BLaER1 (cell line): ENCODE data around the gene WRNIP1.

Experiments
- H3K27ac ChIP-seq: shearing (Covaris generic); formaldehyde crosslinking; 2 replicates; pipeline ENCODE4 v1.8.1; 2022
- H3K27me3 ChIP-seq: shearing (Covaris generic); formaldehyde crosslinking; 2 replicates; pipeline ENCODE4 v1.8.1; 2022
- H3K36me3 ChIP-seq: shearing (Covaris generic); formaldehyde crosslinking; 2 replicates; pipeline ENCODE4 v1.8.1; 2022
- H3K4me1 ChIP-seq: shearing (Covaris generic); formaldehyde crosslinking; 2 replicates; pipeline ENCODE4 v1.8.1; 2022
- H3K4me2 ChIP-seq: shearing (Covaris generic); formaldehyde crosslinking; 2 replicates; pipeline ENCODE4 v1.8.1; 2022
- H3K4me3 ChIP-seq: shearing (Covaris generic); formaldehyde crosslinking; 2 replicates; pipeline ENCODE4 v1.8.1; 2022
- H3K9ac ChIP-seq: shearing (Covaris generic); formaldehyde crosslinking; 2 replicates; pipeline ENCODE4 v1.8.1; 2022
- H3K9me3 ChIP-seq: shearing (Covaris generic); formaldehyde crosslinking; 2 replicates; pipeline ENCODE4 v1.8.1; 2022
- H4K20me1 ChIP-seq: shearing (Covaris generic); formaldehyde crosslinking; 2 replicates; pipeline ENCODE4 v1.8.1; 2022
- Cebpa-rat ChIP-seq: shearing (Covaris generic); IDR thresholded peaks from 2 replicates; pipeline ENCODE4 v1.8.1; 2022

WRNIP1 gene

DNA sequence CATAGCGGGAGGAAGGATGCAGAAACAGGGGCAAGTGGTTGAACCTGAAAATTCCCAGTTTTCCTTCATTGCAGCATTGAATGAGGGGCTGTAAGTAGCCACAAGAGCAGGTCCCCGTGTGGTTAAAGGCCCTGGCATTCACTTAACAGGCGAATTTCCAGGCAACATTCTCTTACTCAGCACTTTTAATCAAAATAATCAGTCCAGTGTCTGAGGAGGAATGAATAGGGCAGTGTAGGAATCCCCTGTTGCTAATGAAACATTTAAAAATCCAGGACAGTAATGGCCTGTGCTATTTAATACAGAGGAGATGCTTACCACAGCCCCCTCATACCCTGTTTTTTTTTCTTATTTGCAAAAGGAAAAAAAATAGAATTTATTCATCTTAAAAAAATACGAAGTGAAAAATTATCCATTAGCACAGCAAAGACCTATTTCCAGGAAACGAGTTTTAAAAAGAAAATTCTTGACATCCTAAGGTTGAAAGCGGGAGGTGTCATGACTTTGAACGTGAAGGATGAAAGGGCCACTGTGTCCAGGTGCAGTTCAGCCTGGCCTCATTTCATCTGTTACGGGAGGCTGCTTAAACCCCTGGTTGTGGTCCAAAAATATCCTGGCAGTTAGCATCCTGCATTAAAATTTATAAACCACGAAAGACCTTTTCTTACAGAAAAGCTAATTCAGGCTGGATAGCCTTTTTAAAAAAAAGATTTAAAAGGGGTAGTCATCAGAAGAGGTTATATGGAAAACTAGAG, 34.7 kb upstream of the WRNIP1 start:
- Histone ChIP-seq H3K4me2 (peak overlapping the region; percentile 58), H4K20me1 (no peaks in the 10 kb centered on the region)

DNA sequence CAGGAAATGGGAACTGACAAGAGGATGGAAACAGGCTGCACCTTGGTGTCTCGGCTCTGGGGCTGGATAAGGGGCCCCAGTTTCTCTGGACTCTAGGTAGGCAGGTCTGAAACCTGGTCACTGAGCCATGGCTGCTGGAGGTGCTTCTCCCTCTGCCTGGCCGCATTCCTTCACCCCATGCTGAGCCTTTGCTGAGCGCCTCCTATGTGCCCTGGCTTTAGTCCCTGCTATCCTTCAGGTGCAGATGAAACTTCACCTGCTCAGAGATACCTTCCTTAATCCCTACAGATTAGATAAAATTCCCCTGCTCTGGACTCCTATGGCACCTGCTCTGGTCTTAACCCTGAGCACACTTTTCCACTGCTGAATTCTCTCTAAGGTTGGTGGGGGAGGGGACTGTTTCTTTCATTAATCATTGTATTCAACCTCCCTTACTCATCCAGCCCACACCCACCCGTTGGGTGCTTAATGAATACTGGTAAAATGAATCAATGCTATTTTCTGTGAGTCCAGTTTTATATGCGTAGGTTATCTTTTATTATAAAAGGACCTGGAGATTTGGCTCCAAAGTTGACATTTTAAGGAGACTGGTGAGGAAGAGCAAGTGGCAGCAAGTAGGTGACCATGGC, 33.8 kb upstream of the WRNIP1 start:
- Histone ChIP-seq H3K4me2 (peak overlapping the region; percentile 58), H4K20me1 (no peaks in the 10 kb centered on the region), H3K36me3 (no peaks in the 10 kb centered on the region), H3K9me3 (peaks cover 14% of the 10 kb centered on the region; the same call in 1 of the 2 replicates), H3K4me1 (peaks cover 58% of the 10 kb centered on the region), H3K27ac (no peak overlapping the region), H3K27me3 (no peaks in the 10 kb centered on the region), H3K9ac (no peak overlapping the region), H3K4me3 (no peak overlapping the region)
- TF ChIP-seq Cebpa-rat, result no peak

More for the DNA sequence above, 34.7 kb upstream of the WRNIP1 start:
- H3K27ac ChIP-seq, result no peak overlapping the region
- H3K9ac ChIP-seq, result 0 out of 2 replicates have a peak overlapping the region, but pooled peaks have one; percentile 6
- no peak overlapping the region for H3K4me3 ChIP-seq
- peaks cover 49% of the 10 kb centered on the region for H3K4me1 ChIP-seq
- H3K27me3 ChIP-seq, result no peaks in the 10 kb centered on the region
- H3K36me3 ChIP-seq, result no peaks in the 10 kb centered on the region
- peaks cover 14% of the 10 kb centered on the region; the same call in 1 of the 2 replicates for H3K9me3 ChIP-seq
- TF ChIP-seq Cebpa-rat, result no peak

DNA sequence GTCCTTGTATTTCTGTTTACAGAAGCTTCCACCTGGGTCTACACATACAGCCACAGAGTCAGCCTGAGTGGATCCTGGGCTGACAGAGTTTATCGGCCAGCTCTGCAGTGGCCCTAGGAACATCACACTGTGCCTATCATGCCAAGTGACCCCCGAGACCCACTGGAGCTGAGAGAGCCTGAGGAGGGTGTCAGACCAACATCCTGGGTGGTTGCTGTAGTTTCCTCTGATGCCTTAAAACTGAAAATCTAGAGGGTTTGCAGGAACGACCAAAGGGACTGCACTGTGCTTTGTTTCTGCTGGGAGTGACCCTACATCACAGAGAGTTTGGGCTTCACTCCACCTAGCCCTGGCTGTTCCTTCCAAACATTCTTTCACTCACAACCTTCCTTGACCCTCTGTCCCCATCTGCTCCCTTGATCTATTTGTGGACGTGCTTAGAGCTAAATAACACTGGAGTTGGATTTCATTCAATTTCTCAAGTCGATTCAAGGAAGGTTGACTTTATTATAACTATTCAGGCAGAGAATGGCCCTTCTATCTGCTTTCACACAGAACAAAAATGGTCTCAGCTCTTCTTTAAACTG, 32.6 kb upstream of the WRNIP1 start:
- Histone ChIP-seq H3K27me3 (no peaks in the 10 kb centered on the region), H3K36me3 (no peaks in the 10 kb centered on the region), H3K4me1 (peaks cover 70% of the 10 kb centered on the region), H3K9me3 (peaks cover 14% of the 10 kb centered on the region; the same call in 1 of the 2 replicates), H3K27ac (no peak overlapping the region), H4K20me1 (no peaks in the 10 kb centered on the region), H3K4me3 (no peak overlapping the region), H3K4me2 (peak overlapping the region; percentile 44; the same call in 1 of the 2 replicates), H3K9ac (no peak overlapping the region)
- no peak for TF ChIP-seq Cebpa-rat

- no peak overlapping the region for H3K4me3 ChIP-seq
- no peak overlapping the region for H3K9ac ChIP-seq
- H3K9me3 ChIP-seq, result peaks cover 14% of the 10 kb centered on the region; the same call in 1 of the 2 replicates
- TF ChIP-seq Cebpa-rat, result no peak
- H3K4me2 ChIP-seq, result peak overlapping the region; percentile 44
- H3K4me1 ChIP-seq, result peaks cover 76% of the 10 kb centered on the region
- H3K27me3 ChIP-seq, result no peaks in the 10 kb centered on the region
- H4K20me1 ChIP-seq, result no peaks in the 10 kb centered on the region
- no peaks in the 10 kb centered on the region for H3K36me3 ChIP-seq
- peak overlapping the region; percentile 57 for H3K27ac ChIP-seq
Measured at GRCh38 chr6:2733324-2733723, 31.9 kb upstream of the WRNIP1 start.

DNA sequence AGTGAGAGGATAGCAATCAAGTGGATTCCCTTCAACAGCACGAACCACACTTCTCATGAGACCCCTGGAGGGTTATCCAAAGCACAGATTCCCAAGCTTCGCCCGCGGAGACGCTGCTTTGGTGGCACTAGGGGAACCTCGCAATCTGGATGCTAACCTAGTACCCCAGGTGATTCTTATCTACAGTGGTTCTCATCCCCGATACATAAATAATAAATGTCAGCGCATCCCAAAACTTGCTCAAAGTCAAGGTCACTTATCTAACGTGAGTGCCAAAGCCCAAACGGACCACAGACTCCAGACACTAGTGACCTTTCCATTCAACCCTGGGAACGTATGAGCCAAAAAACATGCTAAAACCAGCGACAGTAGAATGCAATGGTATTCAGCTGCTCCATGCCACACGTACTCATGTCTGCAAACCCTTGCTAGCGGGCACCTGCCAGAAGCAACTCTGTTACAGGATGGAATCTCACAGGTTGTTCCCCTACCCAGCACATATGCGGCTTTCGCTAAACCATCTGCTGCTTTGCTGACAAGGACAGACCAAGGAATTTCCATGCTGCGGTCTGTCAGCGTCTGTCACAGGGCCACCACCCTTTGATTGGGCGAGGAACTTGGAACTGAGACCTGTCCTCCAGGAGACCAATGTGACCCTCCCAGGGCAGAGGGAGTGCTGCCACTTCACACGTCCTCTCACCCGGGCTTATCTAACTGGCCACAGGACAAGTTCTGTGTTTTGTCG, 31.3 kb upstream of the WRNIP1 start:
- Histone ChIP-seq H3K9ac (no peak overlapping the region), H3K4me1 (peaks cover 82% of the 10 kb centered on the region), H4K20me1 (no peaks in the 10 kb centered on the region), H3K27ac (peak overlapping the region; percentile 57), H3K27me3 (no peaks in the 10 kb centered on the region), H3K9me3 (peaks cover 14% of the 10 kb centered on the region; the same call in 1 of the 2 replicates), H3K4me2 (peak overlapping the region; percentile 44), H3K36me3 (no peaks in the 10 kb centered on the region), H3K4me3 (no peak overlapping the region)
- no peak for TF ChIP-seq Cebpa-rat

DNA sequence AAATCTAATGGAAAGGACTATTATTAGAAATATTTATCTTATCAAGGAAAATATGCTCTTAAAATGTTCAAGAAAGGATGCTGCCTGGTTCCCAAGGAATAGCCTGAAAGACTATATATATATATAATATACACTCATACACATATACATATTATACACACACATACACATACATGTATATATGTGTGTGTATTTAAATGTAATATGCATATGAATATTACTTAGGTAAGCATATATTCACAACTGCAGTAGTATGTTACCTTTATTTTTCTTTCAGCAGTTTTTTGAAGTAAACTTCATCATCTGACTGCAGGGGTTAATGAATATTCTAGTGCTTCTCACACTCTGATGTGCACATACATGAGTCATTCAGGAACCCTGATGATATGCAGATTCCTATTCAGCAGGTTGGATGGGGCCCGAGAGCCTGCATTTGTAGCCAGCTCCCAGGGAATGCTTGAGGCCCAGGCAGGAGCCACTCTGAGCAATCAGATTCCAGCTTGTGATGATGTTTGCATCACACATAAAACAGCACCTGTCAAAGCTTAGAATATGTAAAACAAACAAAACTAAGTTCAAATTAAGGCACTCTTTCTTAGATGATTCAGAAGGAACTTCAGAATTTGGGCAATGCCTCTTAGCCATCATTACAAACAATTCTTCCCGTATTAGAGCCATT, 30.6 kb upstream of the WRNIP1 start:
- H3K27me3 ChIP-seq, result no peaks in the 10 kb centered on the region
- H3K36me3 ChIP-seq, result no peaks in the 10 kb centered on the region
- no peak overlapping the region for H3K27ac ChIP-seq
- no peak overlapping the region for H3K9ac ChIP-seq
- no peak for TF ChIP-seq Cebpa-rat
- H4K20me1 ChIP-seq, result no peaks in the 10 kb centered on the region
- H3K4me2 ChIP-seq, result no peak overlapping the region
- peaks cover 85% of the 10 kb centered on the region for H3K4me1 ChIP-seq
- H3K4me3 ChIP-seq, result no peak overlapping the region
- peaks cover 14% of the 10 kb centered on the region; the same call in 1 of the 2 replicates for H3K9me3 ChIP-seq

DNA sequence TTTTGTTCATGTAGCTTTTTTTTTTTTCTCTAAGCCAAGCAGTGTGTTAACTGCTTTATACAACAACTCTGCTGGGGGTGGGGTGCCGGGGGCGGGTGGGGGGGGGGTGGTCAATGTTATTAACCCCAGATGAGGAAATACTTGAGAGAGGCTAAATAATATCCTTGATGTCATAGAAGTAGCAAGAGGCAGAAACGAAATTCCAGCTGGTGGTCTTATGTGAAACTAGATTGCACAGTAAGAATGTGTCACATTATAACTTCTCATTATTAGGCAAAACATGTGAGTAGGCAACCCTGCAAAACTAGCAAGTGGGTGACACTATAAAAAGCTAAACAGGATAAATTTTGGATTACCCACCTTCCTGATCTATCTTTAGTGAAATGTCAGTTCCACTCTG, 27.3 kb upstream of the WRNIP1 start:
- Histone ChIP-seq H3K4me3 (no peak overlapping the region), H4K20me1 (no peaks in the 10 kb centered on the region), H3K9ac (no peak overlapping the region), H3K27me3 (no peaks in the 10 kb centered on the region), H3K4me2 (peak overlapping the region; percentile 74), H3K36me3 (no peaks in the 10 kb centered on the region), H3K27ac (no peak overlapping the region), H3K9me3 (peaks cover 6% of the 10 kb centered on the region; the same call in 1 of the 2 replicates), H3K4me1 (peaks cover 55% of the 10 kb centered on the region)
- TF ChIP-seq Cebpa-rat, result no peak

GRCh38 chr6:2738373-2738979, 26.7 kb upstream of the WRNIP1 start:
- Histone ChIP-seq H3K27me3 (no peaks in the 10 kb centered on the region), H4K20me1 (no peaks in the 10 kb centered on the region), H3K4me3 (no peak overlapping the region), H3K4me1 (peaks cover 49% of the 10 kb centered on the region), H3K9me3 (peaks cover 4% of the 10 kb centered on the region; the same call in 1 of the 2 replicates), H3K9ac (no peak overlapping the region), H3K4me2 (peak overlapping the region; percentile 74), H3K27ac (no peak overlapping the region), H3K36me3 (no peaks in the 10 kb centered on the region)
- TF ChIP-seq Cebpa-rat, result no peak

GRCh38 chr6:2739335-2739734, 25.9 kb upstream of the WRNIP1 start:
- Histone ChIP-seq H3K27me3 (no peaks in the 10 kb centered on the region), H3K9ac (no peak overlapping the region), H3K4me1 (peaks cover 47% of the 10 kb centered on the region), H3K36me3 (no peaks in the 10 kb centered on the region), H3K4me2 (no peak overlapping the region), H3K4me3 (no peak overlapping the region), H3K27ac (no peak overlapping the region), H3K9me3 (no peaks in the 10 kb centered on the region), H4K20me1 (no peaks in the 10 kb centered on the region)
- TF ChIP-seq Cebpa-rat, result no peak
